Neural crest cell (in vitro differentiated cells): ENCODE results near the gene SDCCAG8. TPM values are rescaled to one million over a fixed set of nuclear protein-coding genes. Genes with fewer than 3 reads are reported as not detected.

Experiments used
- DNase-seq: peaks from one replicate; pipeline ENCODE4 v3.0.0; 2021; ENCODE audit warnings: low read depth, mixed read lengths, low spot score
- H3K27ac Mint-ChIP-seq: one replicate; pipeline ENCODE4 v1.8.0; 2021; ENCODE audit warnings: mild to moderate bottlenecking, mixed read lengths; ENCODE audit not compliant: unreplicated experiment
- H3K27me3 Mint-ChIP-seq: 2 replicates; pipeline ENCODE4 v1.8.0; 2021; ENCODE audit warnings: low read depth, mild to moderate bottlenecking, mixed read lengths
- H3K36me3 Mint-ChIP-seq: 2 replicates; pipeline ENCODE4 v1.8.0; 2021; ENCODE audit warnings: low read depth, mild to moderate bottlenecking, mixed read lengths
- H3K4me1 Mint-ChIP-seq: 2 replicates; pipeline ENCODE4 v1.8.0; 2021; ENCODE audit warnings: mixed read lengths
- H3K4me3 Mint-ChIP-seq: one replicate; pipeline ENCODE4 v1.8.0; 2021; ENCODE audit warnings: mild to moderate bottlenecking, mixed read lengths
- H3K9me3 Mint-ChIP-seq: 2 replicates; pipeline ENCODE4 v1.8.0; 2021; ENCODE audit warnings: mixed read lengths
- total RNA-seq: library from RNA; stranded (reverse); gene quantifications from 2 replicates; pipeline ENCODE4 v1.2.1, GENCODE V29; 2021
- TF ChIP-seq, protein P1 (sequence below): fragments of 200-600 bp; sonication (generic); conservative IDR thresholded peaks from 2 replicates; pipeline ENCODE4 v1.5.0; 2021; ENCODE audit warnings: antibody characterized with exemption, mild to moderate bottlenecking

Gene SDCCAG8
- total RNA-seq, 1 donor from 2014 or later, result 19.9 TPM

DNA sequence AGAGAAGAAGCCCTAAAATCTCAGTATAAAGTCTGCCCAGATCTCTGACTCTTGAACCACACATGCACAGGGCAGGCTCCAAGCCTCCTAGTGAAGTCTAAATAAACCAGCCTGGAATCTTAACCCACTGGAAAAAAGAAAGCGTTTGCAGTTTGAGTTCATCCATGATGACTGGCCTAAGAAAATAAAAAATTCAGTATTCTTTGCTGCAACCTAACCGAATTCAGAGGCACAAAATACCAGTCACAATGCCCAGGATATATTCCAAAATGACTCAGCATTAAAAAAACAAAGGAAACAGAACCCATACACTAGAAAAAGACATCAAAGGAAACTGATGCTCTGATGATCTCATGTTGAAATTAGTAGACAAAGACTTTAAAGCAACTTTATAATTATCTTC lies 269.2 kb downstream of the SDCCAG8 start:
- peaks cover 17% of the 10 kb centered on the region for H3K4me1 Mint-ChIP-seq
- peaks cover 7% of the 10 kb centered on the region for H3K36me3 Mint-ChIP-seq
- H3K27me3 Mint-ChIP-seq, result no peaks in the 10 kb centered on the region
- peak overlapping the region; percentile 35 for H3K27ac Mint-ChIP-seq
- no peak for DNase-seq
- H3K4me3 Mint-ChIP-seq, result no peak overlapping the region
- peaks cover 6% of the 10 kb centered on the region for H3K9me3 Mint-ChIP-seq
- TF ChIP-seq, protein P1, sequence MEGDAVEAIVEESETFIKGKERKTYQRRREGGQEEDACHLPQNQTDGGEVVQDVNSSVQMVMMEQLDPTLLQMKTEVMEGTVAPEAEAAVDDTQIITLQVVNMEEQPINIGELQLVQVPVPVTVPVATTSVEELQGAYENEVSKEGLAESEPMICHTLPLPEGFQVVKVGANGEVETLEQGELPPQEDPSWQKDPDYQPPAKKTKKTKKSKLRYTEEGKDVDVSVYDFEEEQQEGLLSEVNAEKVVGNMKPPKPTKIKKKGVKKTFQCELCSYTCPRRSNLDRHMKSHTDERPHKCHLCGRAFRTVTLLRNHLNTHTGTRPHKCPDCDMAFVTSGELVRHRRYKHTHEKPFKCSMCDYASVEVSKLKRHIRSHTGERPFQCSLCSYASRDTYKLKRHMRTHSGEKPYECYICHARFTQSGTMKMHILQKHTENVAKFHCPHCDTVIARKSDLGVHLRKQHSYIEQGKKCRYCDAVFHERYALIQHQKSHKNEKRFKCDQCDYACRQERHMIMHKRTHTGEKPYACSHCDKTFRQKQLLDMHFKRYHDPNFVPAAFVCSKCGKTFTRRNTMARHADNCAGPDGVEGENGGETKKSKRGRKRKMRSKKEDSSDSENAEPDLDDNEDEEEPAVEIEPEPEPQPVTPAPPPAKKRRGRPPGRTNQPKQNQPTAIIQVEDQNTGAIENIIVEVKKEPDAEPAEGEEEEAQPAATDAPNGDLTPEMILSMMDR, result no peak

DNA sequence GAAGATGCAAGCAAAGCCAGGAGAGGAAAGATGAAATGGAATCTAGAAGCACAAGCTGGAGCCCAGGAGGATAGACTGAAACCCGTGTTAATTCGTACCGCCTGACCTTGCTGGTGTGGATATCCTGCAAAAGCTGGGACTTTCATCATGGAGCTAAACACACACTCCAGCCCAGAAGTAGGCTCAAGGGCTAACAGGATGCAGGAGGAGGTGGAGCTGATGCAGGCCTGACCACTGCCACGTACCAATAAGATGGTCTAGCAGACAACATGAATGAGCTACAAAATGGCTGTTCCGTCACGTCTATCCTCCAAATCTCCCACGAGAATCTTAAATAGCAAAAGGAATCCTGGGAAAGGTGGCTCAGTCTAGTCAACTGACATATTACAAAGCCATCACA lies 270.3 kb downstream of the SDCCAG8 start:
- H3K27ac Mint-ChIP-seq, result peak overlapping the region; percentile 24
- H3K36me3 Mint-ChIP-seq, result peaks cover 4% of the 10 kb centered on the region
- no peak overlapping the region for H3K4me3 Mint-ChIP-seq
- peaks cover 6% of the 10 kb centered on the region for H3K9me3 Mint-ChIP-seq
- H3K4me1 Mint-ChIP-seq, result peaks cover 20% of the 10 kb centered on the region
- no peak for DNase-seq
- no peaks in the 10 kb centered on the region for H3K27me3 Mint-ChIP-seq
- TF ChIP-seq, protein P1, result no peak

DNA sequence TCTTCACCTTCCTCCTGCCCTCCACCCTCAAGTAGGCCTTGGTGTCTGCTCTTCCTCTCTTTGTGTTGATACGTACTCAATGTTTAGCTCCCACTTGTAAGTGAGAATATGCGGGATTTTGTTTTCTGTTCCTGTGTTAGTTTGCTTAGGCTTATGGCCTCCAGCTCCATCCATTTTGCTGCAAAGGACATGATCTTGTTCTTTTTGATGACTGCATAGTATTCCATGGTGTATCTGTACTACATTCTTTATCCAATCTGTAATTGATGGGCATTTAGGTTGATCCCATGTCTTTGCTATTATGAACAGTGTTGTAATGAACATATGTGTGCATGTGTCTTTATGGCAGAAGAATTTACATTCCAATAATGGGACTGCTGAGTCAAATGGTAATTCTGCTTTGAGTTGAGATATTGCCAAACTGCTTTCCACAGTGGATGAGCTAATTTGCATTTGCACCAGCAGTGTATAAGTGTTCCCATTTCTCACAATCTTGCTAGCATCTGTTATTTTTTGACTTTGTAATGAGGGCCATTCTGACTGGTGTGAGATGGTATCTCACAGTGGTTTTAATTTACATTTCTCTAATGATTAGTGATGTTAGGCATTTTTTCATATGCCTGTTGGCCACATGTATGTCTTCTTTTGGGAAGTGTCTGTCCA lies 272.7 kb downstream of the SDCCAG8 start:
- Mint-ChIP-seq H3K36me3 (peaks cover 7% of the 10 kb centered on the region), H3K27me3 (no peaks in the 10 kb centered on the region), H3K9me3 (peaks cover 6% of the 10 kb centered on the region), H3K27ac (no peak overlapping the region), H3K4me1 (peaks cover 20% of the 10 kb centered on the region), H3K4me3 (no peak overlapping the region)
- DNase-seq, result no peak
- TF ChIP-seq, protein P1, result no peak

DNA sequence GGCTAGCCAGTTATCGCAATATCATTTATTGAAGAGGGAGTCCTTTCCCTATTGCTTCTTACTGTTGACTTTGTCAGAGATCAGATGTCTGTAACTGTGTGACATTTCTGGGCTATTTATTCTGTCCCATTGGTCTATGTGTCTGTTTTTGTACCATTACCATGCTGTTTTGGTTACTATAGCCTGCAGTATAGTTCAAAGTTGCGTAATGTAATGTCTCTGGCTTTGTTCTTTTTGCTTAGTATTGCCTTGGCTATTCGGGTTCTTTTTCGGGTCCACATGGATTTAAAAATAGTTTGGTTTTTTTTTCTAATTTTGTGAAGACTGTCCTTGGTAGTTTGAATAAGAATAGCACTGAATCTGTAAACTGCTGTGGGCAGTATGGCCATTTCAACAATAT lies 273.7 kb downstream of the SDCCAG8 start:
- TF ChIP-seq, protein P1, result no peak
- H3K27me3 Mint-ChIP-seq, result no peaks in the 10 kb centered on the region
- H3K4me1 Mint-ChIP-seq, result peaks cover 15% of the 10 kb centered on the region
- H3K9me3 Mint-ChIP-seq, result peaks cover 6% of the 10 kb centered on the region
- H3K27ac Mint-ChIP-seq, result no peak overlapping the region
- DNase-seq, result no peak
- H3K36me3 Mint-ChIP-seq, result peaks cover 7% of the 10 kb centered on the region
- H3K4me3 Mint-ChIP-seq, result no peak overlapping the region

DNA sequence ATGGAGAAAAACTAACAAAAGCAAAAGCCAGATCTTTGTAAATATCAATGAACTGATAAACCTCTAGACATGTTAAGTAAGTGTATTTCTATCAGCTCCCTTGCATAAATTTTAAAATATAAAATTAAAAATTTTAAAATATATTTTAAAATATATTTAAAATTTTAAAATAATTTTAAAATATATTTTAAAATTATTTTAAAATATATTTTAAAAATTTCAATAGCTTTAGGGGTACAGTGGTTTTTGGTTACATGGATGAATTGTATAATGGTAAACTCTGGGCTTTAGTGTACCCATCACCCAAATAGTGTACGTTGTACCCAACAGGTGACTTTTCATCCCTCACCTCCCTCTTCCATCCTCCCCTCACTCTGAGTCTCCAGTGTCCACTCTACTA lies 279.2 kb downstream of the SDCCAG8 start:
- DNase-seq, result no peak
- H3K4me1 Mint-ChIP-seq, result peaks cover 12% of the 10 kb centered on the region
- TF ChIP-seq, protein P1, result no peak
- H3K9me3 Mint-ChIP-seq, result peaks cover 3% of the 10 kb centered on the region
- no peaks in the 10 kb centered on the region for H3K27me3 Mint-ChIP-seq
- H3K4me3 Mint-ChIP-seq, result no peak overlapping the region
- H3K27ac Mint-ChIP-seq, result no peak overlapping the region
- H3K36me3 Mint-ChIP-seq, result peaks cover 8% of the 10 kb centered on the region
